DND-41 (cell line): ENCODE data around the gene GJD3.

Experiments used
- ATAC-seq: fragments of 200-7000 bp; cut with Tn5 transposase; 3 replicates; pipeline ENCODE4 v1.9.1; 2021; ENCODE audit warnings: low read depth; ENCODE audit not compliant: insufficient read depth
- DNase-seq: peaks from one replicate; pipeline ENCODE4 v3.0.0-alpha.2; 2020
- H2AFZ ChIP-seq: 2 replicates; pipeline ENCODE4 v1.6.0; 2012; ENCODE audit warnings: low read depth, low read length
- H3K27ac ChIP-seq: 2 replicates; pipeline ENCODE4 v1.5.1; 2012; ENCODE audit warnings: low read length, inconsistent platforms
- H3K27me3 ChIP-seq: fragments of 200-600 bp; sonication (generic); 2 replicates; pipeline ENCODE4 v1.6.0; 2012; ENCODE audit warnings: low read length, mild to moderate bottlenecking, inconsistent platforms; ENCODE audit not compliant: insufficient read depth, poor library complexity
- H3K36me3 ChIP-seq: 2 replicates; pipeline ENCODE4 v1.5.1; 2012; ENCODE audit warnings: low read length, inconsistent platforms; ENCODE audit not compliant: insufficient read depth
- H3K4me1 ChIP-seq: 2 replicates; pipeline ENCODE4 v1.5.1; 2012; ENCODE audit warnings: mild to moderate bottlenecking, low read length; ENCODE audit not compliant: insufficient read depth
- H3K4me2 ChIP-seq: 2 replicates; pipeline ENCODE4 v1.6.0; 2012; ENCODE audit warnings: mild to moderate bottlenecking, moderate library complexity, low read length, inconsistent platforms; ENCODE audit not compliant: insufficient read depth
- H3K4me3 ChIP-seq, 2 experiments: fragments of 200-600 bp in 1 of 2; shearing (Covaris generic) in 1 of 2; 2 replicates each; pipeline ENCODE4 v1.5.1; 2012 to 2016; ENCODE audit warnings: inconsistent platforms in 2 of 2, low read length in 2 of 2, mild to moderate bottlenecking in 2 of 2, low read depth in 1 of 2, moderate library complexity in 1 of 2
- H3K79me2 ChIP-seq: 2 replicates; pipeline ENCODE4 v1.6.0; 2012; ENCODE audit warnings: low read length, inconsistent platforms; ENCODE audit not compliant: insufficient read depth
- H3K9ac ChIP-seq: 2 replicates; pipeline ENCODE4 v1.6.0; 2012; ENCODE audit warnings: low read depth, mild to moderate bottlenecking, inconsistent platforms, low read length, moderate library complexity
- H3K9me3 ChIP-seq: 2 replicates; pipeline ENCODE4 v1.5.1; 2012; ENCODE audit warnings: low read length, moderate library complexity, mild to moderate bottlenecking, inconsistent platforms; ENCODE audit not compliant: insufficient read depth, severe bottlenecking
- H4K20me1 ChIP-seq: 2 replicates; pipeline ENCODE4 v1.6.0; 2012; ENCODE audit warnings: low read length; ENCODE audit not compliant: insufficient read depth
- CTCF ChIP-seq: IDR thresholded peaks from 2 replicates; pipeline ENCODE4 v1.5.1; 2012; ENCODE audit warnings: borderline replicate concordance, low read length, moderate library complexity, mild to moderate bottlenecking; ENCODE audit not compliant: poor library complexity, severe bottlenecking; ENCODE audit errors: extremely low read depth
- EZH2 ChIP-seq: IDR thresholded peaks from 3 replicates; pipeline ENCODE4 v1.6.1; 2012; ENCODE audit warnings: borderline replicate concordance, low read depth, mild to moderate bottlenecking, moderate library complexity, low read length, inconsistent platforms; ENCODE audit not compliant: severe bottlenecking

The GJD3 gene

GRCh38 chr17:40314584-40314956, 50.0 kb downstream of the GJD3 start:
- Histone ChIP-seq H3K9me3 (no peaks in the 10 kb centered on the region), H3K4me3 (no peak overlapping the region), H2AFZ (no peak overlapping the region), H3K79me2 (peaks cover 7% of the 10 kb centered on the region), H3K27me3 (no peaks in the 10 kb centered on the region), H3K27ac (no peak overlapping the region), H3K9ac (no peak overlapping the region), H3K4me1 (peaks cover 24% of the 10 kb centered on the region), H4K20me1 (peaks cover 5% of the 10 kb centered on the region; the same call in 1 of the 2 replicates), H3K36me3 (no peaks in the 10 kb centered on the region), H3K4me2 (no peak overlapping the region)
- TF ChIP-seq EZH2 (no peak), CTCF (no peak)
- DNase-seq: peak; percentile 64
- no peak for ATAC-seq

GRCh38 chr17:40313668-40314583, 50.6 kb downstream of the GJD3 start:
- ATAC-seq (no peak), DNase-seq (no peak)
- Histone ChIP-seq H3K4me3 (no peak overlapping the region), H3K27ac (no peak overlapping the region), H2AFZ (no peak overlapping the region), H3K27me3 (no peaks in the 10 kb centered on the region), H3K4me2 (no peak overlapping the region), H3K36me3 (no peaks in the 10 kb centered on the region), H3K79me2 (peaks cover 4% of the 10 kb centered on the region; the same call in 1 of the 2 replicates), H4K20me1 (peaks cover 7% of the 10 kb centered on the region; the same call in 1 of the 2 replicates), H3K4me1 (peaks cover 17% of the 10 kb centered on the region), H3K9me3 (no peaks in the 10 kb centered on the region), H3K9ac (no peak overlapping the region)
- TF ChIP-seq CTCF: no peak
- no peak for TF ChIP-seq EZH2
